Tibial artery (tissue), 4 donors: ENCODE data around the gene PAGE2B.
"Not testable (repeated sequence)": the region's sequence is repeated elsewhere in the genome, so short reads cannot be mapped to it uniquely, and the experiment has no call there.

Experiments used
- DNase-seq, 2 donors: peaks; one replicate each; pipeline ENCODE4 v3.0.0-alpha.2; 2019
- H3K27ac ChIP-seq, 2 donors: fragments of 200-600 bp; sonication (generic) in 1 of 2; 1 replicate in 1 of 2; 2 replicates in 1 of 2; pipeline ENCODE4 v1.5.1; 2018 to 2019; ENCODE audit warnings: mild to moderate bottlenecking in 1 of 2
- H3K27me3 ChIP-seq, 2 donors: fragments of 200-600 bp; sonication (generic) in 1 of 2; one replicate each; pipeline versions ENCODE4 v1.5.1 to v1.6.0; 2016 to 2019
- H3K36me3 ChIP-seq, 3 donors: fragments of 200-600 bp; sonication (generic) in 2 of 3; one replicate each; pipeline ENCODE4 v1.5.1; 2016 to 2019; ENCODE audit warnings: mild to moderate bottlenecking in 2 of 3
- H3K4me1 ChIP-seq, 4 donors: fragments of 200-600 bp; sonication (generic) in 2 of 4; 1 replicate in 3 of 4; 2 replicates in 1 of 4; pipeline ENCODE4 v1.5.1; 2016 to 2019
- H3K4me3 ChIP-seq, 2 donors: fragments of 200-600 bp; sonication (generic) in 1 of 2; 1 replicate in 1 of 2; 2 replicates in 1 of 2; pipeline ENCODE4 v1.5.1; 2018 to 2019; ENCODE audit warnings: mild to moderate bottlenecking in 2 of 2
- H3K9me3 ChIP-seq, 3 donors: fragments of 200-600 bp; sonication (generic) in 1 of 3; one replicate each; pipeline ENCODE4 v1.5.1; 2016 to 2019
- CTCF ChIP-seq, 2 experiments: fragments of 200-600 bp in 1 of 2; fragments of 450-650 bp in 1 of 2; IDR thresholded peaks; one replicate each; pipeline ENCODE4 v1.5.1; 2017 to 2019; ENCODE audit warnings: antibody characterized with exemption in 2 of 2, mild to moderate bottlenecking in 1 of 2, moderate library complexity in 1 of 2
- intact Hi-C: fragments of 100-400 bp; cut with DNase I; formaldehyde crosslinking; loops from one replicate; pipeline ENCODE4 v1.15.0; 2023; ENCODE audit warnings: low total_unique reads

Gene PAGE2B

GRCh38 chrX:55030271-55031205, 44.3 kb upstream of the PAGE2B start, which contains the start of gene ALAS2:
TSS of gene ALAS2 (minus strand) at chrX:55030977. CDS start at chrX:55026000, 4,977 bp downstream.
- H3K27ac ChIP-seq: no peak within 1 kb of the TSS
- H3K27me3 ChIP-seq: no peaks in the 10 kb centered on the region
- no peak for TF ChIP-seq CTCF (IDR thresholded peaks at IDR 0.05)
- H3K9me3 ChIP-seq: no peaks in the 10 kb centered on the region
- H3K4me1 ChIP-seq: no peaks in the 10 kb centered on the region
- no peak for DNase-seq
- intact Hi-C loops: no loop called here
- H3K4me3 ChIP-seq: no peak within 1 kb of the TSS
- no peaks in the 10 kb centered on the region for H3K36me3 ChIP-seq

GRCh38 chrX:55033429-55033828, 41.4 kb upstream of the PAGE2B start:
- intact Hi-C loops: no loop called here
- H3K4me1 ChIP-seq: no peaks in the 10 kb centered on the region
- H3K27me3 ChIP-seq: no peaks in the 10 kb centered on the region
- H3K9me3 ChIP-seq: no peaks in the 10 kb centered on the region
- H3K27ac ChIP-seq: no peak overlapping the region
- TF ChIP-seq CTCF (IDR thresholded peaks at IDR 0.05): no peak
- H3K36me3 ChIP-seq: no peaks in the 10 kb centered on the region
- DNase-seq: no peak
- no peak overlapping the region for H3K4me3 ChIP-seq

- Histone ChIP-seq H3K4me1 (no peaks in the 10 kb centered on the region), H3K4me3 (no peak overlapping the region), H3K27ac (no peak overlapping the region), H3K27me3 (no peaks in the 10 kb centered on the region), H3K9me3 (no peaks in the 10 kb centered on the region), H3K36me3 (no peaks in the 10 kb centered on the region)
- no peak for DNase-seq
- intact Hi-C loops: no loop called here
- no peak for TF ChIP-seq CTCF (IDR thresholded peaks at IDR 0.05)
Measured at GRCh38 chrX:55039471-55039870, 35.4 kb upstream of the PAGE2B start.

GRCh38 chrX:55041514-55041913, 33.3 kb upstream of the PAGE2B start:
- Histone ChIP-seq H3K27ac (no peak overlapping the region), H3K4me3 (no peak overlapping the region), H3K4me1 (peaks cover 0 to 12% (median 0%) of the 10 kb centered on the region in 4 donors), H3K36me3 (no peaks in the 10 kb centered on the region), H3K9me3 (no peaks in the 10 kb centered on the region), H3K27me3 (no peaks in the 10 kb centered on the region)
- no peak for TF ChIP-seq CTCF (IDR thresholded peaks at IDR 0.05)
- DNase-seq: no peak
- intact Hi-C loops: no loop called here

- intact Hi-C loops, H3K4me1 ChIP-seq, DNase-seq, H3K27ac ChIP-seq, H3K27me3 ChIP-seq, H3K36me3 ChIP-seq, H3K9me3 ChIP-seq, H3K4me3 ChIP-seq: not testable (repeated sequence)
Measured at GRCh38 chrX:55050599-55050998, 24.2 kb upstream of the PAGE2B start.

- H3K9me3 ChIP-seq: no peaks in the 10 kb centered on the region
- TF ChIP-seq CTCF (IDR thresholded peaks at IDR 0.05): no peak
- no peak overlapping the region for H3K27ac ChIP-seq
- intact Hi-C loops: no loop called here
- H3K4me3 ChIP-seq: peak overlapping the region; percentile 14 to 25
- H3K4me1 ChIP-seq: no peaks in the 10 kb centered on the region
- H3K27me3 ChIP-seq: no peaks in the 10 kb centered on the region
- no peaks in the 10 kb centered on the region for H3K36me3 ChIP-seq
- DNase-seq: no peak
Measured at GRCh38 chrX:55056820-55057674, 17.8 kb upstream of the PAGE2B start.
